Activated CD4-positive, alpha-beta T cell treated with anti-CD3 and anti-CD28 coated beads, Interleukin-2, amount 50 U/mL, for 1 hour (primary cell): ENCODE measurements around the gene F2RL2.
A peak's percentile ranks its signal among the peaks of the same experiment; 100 is the strongest.

Experiments
- DNase-seq: peaks from one replicate; pipeline ENCODE4 v3.0.0-alpha.2; 2020

The F2RL2 gene, protein sequence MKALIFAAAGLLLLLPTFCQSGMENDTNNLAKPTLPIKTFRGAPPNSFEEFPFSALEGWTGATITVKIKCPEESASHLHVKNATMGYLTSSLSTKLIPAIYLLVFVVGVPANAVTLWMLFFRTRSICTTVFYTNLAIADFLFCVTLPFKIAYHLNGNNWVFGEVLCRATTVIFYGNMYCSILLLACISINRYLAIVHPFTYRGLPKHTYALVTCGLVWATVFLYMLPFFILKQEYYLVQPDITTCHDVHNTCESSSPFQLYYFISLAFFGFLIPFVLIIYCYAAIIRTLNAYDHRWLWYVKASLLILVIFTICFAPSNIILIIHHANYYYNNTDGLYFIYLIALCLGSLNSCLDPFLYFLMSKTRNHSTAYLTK

DNA sequence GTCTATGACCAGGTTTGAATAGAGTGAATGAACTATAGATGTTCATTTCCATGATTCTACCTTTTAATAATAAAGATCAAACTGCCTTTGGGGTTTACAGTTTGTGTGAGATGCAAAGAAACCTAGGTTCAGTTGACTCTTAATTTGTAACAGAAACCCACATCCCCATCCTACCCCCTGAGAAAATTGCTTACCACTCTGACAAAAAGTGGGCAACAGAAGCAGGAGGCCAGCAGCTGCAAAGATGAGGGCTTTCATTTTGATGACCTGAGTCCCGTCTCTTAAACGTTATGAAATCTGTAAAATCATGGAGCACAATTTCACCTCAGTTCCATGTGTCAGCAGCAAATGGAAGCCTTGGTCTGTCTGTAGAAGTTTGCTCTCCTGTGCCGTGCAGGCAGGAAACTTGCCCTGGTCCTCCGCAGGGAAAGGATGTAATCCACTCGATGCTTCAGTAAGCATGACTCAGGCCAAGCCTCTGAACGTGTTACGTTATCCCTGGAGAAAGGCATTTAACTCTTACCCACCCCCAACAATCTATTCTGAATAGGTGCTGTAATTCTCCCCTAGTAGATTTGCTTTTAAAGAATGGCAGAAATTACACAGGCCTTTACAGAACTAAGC is at the start of gene F2RL2:
Gene F2RL2, minus strand, starts transcription at position 431 of the 624 bp plus-strand sequence. Its CDS starts 173 bp downstream, at position 258.
- no peak for DNase-seq

DNA sequence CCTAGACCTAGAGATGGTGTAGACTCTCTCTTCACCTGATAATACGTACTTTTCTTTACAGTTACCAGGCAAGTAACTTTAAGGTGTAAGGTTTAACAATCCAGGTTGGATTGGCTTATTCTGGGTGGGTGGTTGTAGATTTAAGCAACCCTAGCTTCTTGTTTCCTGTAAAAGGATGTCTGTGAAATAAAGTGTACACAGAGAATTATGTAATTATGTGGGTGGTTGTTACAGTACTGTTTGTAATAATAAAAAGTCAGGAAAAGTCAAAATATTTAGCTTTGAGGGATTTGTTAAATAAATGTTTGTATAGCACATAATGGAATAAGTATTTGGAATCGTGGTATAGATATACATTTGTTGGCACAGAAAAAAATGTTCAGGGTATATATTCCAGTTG is 49.0 kb upstream of the F2RL2 start:
- no peak for DNase-seq

DNA sequence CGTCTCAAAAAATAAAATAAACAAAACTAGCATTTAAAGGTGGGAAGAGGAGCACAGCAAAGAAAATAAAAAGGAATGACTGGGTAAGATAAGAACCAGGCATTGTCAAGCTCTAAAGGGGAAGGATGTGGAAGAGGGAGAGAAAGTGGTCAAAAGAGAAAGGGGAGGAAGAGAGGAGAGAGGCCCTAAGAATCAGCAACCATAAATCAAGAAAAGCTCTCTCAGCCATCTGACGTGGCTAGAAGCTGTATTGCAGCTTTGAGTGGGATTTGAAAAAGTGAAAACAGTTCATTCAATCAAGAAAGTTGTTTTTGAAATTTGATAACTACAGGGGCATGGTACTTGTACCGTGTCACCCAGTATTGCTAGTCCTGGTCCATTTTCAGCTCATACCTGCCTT is 47.3 kb upstream of the F2RL2 start:
- no peak for DNase-seq

DNA sequence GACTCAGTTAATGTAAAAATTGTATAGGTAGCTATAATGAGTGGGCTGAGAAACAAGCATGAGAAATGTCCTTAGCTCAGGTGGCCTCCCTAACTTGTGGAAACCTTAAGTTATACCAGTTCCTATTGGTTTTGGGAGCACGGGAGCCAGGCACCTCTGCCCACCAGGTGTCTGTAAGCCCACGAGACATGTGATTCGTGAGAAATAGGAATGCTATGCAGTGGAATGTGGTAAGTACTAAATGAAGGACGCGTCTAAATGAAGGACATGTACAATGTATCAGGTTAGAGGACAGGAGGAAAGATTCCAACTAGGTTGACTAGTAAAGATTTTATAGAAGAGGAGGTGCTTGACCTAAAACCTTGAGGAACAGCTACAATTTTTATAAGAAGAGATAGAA is 46.0 kb upstream of the F2RL2 start:
- no peak for DNase-seq

DNA sequence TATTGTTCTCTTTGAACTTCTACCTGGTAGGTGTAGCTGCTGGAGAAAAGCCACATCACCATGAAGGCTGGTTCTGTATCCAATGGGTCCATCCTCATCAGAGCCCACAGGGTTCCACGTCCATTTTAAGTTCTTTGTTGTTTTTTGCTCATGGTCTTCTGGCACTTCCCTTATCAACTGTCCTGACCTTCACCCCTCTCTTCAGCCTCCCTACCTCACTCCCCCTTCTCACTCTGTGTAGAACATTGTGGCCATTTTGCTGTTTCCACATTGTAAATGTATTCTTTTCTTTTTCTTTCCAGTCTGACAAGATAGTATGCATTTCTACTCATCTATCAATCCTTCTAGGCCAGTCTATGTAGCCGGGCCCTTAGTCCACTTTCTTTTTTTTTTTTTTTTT is 44.3 kb upstream of the F2RL2 start:
- DNase-seq: no peak

DNA sequence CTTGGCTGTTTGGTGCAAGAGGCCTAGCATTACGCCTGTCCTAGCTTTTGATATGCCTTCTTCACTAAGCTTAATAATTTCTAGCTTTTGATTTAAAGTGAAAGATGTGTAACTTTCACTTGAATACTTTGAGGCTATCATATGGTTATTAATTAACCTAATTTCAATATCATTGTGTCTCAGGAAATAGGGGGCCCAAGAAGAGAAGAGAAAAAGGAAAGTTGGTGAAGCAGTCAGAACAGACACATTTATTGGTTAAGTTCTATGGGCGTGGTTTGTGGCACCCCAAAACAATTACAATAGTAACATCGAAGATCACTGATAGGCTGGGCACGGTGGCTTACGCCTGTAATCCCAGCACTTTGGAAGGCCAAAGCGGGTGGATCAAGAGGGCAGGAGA is 40.9 kb upstream of the F2RL2 start:
- DNase-seq: no peak

DNA sequence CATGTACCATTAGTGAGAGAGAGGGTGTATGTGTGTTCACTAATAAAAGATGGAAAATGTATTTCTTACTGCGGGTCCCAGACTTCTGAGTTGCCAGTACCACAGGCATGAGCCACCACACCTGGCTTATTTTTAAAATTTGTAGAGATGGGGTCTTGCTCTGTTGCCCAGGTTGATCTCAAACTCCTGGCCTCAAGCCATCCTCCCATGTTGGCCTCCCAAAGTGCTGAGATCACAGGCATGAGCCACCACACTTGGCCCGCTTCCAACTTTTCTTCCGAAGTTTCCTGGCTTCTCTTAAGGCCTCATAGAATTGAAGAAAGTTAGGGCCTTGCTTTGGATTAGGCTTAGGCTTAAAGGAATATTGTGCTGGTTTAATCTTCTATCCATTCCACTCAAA is 40.4 kb upstream of the F2RL2 start:
- no peak for DNase-seq

DNA sequence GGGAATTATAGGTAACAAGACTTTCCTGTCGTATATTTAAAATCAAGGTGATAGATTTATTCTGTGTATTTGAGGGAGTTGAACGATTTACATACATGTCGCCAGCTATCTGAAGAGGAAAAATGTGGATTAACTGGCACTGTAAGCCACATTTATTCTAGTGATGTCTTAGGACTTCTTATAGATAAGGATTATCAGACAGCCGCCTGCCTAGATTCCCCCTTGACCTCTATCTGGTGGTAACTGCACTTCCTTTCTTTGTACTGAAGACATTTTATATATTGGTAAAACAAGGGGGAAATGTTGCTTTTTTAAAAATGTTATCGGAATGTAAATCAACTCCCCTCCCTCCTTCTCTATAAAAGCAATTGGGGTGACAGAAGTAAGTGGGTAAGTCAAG is 39.3 kb upstream of the F2RL2 start:
- DNase-seq: no peak

DNA sequence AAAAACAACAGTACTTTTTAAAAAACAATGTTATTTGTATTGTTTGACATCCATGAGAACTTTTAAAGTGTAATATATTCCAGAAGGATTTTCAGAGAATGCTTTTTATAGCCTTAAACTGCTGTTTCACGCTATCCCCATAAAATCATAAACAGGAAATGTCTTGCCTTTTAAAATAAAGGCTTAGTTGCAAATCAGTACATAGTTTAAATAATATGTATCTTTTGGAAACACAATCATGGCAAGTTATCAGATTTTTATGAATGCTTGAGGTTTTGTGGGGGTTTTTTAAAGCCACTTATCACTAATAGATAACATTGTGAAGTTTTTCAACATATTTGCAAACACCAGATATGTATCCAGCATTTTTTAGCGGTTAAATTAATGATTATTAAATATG is 37.2 kb upstream of the F2RL2 start:
- DNase-seq: no peak

DNA sequence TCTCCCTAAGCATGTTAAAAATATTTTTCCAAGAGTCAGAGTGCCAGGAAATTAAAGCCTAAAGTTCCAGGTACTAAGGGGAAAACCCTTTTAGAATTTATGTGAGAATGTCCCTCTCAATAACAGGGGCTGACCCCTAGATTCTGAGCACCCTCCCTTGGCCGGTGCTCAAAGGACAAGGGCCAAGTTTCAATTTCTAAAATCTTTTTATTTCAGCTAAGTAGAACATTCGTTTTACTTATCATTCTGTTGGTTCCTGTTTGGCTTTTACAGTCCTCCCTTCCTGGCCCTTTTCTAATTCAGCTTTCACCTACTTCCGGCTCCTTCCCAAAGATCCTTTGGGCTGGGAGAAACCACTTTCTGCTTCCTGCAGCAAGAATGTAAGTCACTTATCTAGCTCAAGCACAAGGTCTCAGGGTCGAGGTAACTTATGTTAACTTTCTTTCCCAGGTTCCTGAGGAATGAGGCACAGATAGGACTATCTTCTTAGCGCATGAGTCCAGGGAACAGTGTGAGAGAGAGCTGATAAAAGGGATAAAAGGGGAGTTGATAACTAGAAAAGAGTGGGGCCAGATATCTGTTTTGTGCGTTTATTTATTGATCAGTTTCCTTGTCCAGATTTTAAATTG is 34.6 kb upstream of the F2RL2 start:
- DNase-seq: no peak

DNA sequence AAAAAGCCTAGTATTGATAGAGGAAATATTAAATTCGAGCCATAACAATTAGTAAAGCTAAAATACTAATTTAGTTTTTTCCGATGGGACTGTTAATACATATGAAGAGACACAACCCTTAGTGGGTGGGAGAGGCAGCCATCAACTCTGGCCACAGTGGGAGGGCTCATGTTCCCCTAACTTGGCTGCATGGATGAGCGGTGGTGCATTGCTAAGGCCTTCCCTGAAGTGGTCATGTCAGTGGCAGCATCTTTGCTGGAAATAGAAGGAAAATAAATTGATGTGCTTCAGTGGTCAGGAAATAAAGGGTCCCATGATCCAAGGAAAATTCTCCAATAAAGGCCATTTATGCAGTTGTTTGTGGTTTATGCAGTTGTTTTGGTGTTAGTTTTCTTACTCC is 33.9 kb upstream of the F2RL2 start:
- DNase-seq: no peak

DNA sequence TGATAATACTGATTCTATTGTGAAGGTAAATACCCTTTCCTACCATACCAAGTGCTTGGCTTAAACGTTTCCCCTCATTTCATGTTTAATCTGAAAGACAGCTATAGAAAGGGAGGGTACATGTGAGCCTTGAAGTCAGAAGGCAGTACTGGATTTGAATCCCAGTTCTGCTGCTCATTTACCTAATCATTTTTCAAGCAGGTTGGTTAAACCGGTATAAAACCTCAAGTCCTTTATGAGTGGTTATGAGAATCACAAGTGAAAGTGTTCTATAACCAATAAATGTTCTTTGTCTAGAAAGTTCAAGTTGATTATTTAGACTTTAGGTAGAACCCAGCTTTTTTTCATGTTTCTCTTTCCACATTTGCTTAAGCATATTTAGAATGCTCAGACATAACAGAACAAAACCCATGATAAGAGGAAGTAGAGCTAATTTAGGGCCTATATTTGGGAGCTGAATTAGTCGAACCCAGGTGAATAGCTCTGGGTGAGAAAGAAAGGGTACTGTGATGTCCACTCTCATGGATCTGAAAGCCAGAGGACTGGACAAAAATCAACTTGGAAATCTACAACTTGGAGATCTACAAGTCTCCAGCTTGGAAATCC is 29.7 kb upstream of the F2RL2 start:
- DNase-seq: no peak

DNA sequence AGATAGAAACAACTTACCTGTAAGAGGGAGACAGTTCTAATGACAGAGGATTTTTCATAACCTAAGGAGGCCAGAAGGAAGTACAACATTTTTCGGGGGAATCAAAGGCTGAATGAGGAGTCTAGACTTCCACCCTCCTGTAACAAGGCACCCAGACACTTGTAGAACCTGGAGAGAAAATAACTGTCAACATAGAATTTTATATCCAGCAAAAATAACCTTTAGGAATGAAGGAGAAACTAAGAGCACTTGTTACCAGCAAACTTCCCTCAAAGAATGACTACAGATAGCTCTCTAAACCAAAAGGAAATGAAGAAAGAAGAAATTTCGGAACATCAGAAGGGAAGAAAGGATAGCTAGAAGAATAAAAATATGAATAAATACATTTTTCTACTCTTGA is 25.9 kb upstream of the F2RL2 start:
- DNase-seq: no peak

DNA sequence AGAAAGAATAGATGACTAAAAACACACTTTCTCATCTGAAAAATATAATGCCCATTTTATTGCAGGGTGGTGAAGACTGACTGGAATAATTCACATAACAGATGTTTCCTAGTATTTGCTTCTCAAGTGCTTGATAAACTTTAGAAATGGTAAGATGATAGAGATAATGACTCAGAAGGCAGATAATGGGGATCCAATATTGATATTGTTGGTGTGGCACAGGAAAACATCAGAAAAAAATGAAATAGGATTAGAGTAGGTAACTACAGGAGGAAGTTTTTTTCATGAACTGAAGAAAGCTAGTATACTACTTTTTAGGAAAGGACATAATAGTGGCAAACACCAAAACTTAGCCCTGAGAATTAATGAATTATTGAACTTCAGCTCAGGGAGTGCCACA is 20.2 kb upstream of the F2RL2 start:
- DNase-seq: no peak

DNA sequence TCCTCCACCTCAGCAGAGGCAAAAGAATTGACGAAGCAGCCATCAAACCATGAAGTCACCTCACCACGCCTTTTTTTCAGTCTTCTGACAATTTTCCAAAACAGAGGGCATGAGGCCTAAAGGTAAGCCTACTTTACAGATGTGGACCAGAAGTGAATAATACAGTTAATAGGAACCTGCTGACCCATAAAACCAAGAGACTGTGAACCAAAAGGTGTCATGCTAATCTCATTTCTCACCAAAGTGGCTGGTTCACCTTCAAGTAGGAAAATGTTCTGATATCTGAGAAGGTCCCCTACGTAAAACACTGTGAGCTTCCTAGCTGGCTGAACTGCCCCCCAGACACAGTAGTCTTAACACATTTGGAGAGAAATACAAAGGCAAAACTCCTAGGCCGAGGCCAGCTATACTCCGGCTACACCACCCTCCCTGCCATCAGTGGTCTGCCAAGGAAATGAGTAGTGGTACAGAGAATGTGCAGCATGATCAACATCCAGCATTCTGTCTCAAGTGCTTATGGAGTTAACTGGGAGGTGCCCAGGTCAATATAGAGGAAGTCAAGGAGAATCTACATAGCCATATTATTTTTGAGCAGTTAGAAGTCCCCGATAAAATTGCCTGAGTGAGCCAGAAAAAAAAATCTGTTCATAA is 19.3 kb upstream of the F2RL2 start:
- DNase-seq: no peak

DNA sequence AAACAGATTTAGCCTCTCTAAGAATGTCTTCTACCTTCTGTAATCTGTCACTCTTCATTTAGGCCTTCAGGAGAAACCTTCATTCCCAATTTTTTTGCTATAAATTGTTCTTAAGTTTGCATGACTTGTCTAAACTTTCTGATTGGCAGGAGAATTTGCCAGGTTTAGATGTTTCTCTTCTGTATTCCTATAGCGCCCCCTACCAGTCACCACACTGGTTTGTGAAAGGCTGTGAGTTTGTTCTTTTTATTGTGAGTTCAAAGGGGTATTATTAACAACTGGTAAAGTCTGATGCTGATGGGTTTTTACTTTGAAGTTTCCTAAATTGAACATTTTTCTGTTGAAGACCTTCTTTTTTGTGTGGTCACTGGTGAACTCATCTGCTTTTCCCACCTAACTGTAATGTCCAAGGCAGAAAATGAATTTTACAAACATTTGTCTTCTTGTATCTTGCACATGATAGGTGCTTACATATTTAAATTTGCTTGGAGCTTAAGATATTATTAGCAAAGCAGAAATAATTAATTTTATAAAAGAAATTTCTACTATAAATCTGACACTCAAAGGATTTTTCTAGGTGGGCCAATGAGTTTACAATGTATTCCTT is 18.4 kb upstream of the F2RL2 start:
- peak; percentile 59 for DNase-seq

DNA sequence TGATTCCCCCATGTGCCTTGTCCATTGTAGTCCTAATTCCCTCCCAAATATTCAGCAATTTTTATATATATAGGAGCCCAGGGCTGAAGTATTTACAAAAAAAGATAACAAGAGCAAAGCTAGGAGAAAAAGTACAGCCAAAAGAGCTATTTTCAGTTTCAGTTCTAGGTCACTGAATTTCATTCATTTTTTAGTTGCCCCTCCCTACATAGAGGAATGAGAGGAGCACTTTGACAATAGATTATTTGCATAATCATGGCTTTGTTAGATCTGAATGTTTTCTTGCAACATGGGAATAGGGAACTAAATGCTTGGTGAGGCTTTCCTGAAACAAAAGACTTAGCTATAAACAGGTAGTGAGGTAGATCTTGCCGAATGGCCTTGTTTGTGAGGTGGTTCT is 15.3 kb upstream of the F2RL2 start:
- DNase-seq: no peak

DNA sequence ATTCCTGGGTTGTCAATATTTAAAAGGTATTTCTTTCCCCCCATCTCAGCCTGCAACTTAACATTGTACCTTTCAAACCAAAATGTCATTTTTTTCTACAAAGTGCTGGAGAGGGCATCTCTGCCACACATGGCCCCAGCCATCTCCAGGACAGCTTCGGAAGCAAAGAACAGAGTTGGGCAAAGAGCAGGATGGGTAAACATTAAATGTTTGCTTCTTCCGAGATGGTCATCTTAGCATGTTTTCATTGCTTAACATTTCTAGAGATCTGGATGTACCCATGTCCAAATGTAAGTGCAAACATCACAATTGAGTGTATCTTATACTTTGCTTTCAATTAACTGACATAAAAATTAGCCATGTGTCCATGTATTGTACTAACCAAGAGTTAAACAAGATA is 14.3 kb upstream of the F2RL2 start:
- DNase-seq: no peak

DNA sequence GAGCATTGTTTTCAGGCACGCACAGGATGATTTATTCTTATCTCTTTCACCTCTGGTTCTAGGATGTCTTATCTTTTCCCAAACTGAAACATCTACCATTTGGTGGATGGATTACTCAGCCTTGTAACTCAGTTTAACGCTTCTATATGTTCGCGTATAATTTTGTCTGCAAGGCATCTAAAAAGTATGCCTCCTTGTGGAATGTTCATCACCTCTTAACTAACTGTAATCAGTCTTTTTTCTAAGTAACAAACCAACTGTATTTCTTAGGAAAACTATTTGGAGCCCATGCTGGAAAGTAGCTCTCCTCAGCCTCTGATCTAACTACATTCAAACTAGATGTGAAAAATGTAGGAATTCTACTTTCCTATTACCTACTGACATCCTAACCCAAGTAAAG is 11.5 kb upstream of the F2RL2 start:
- no peak for DNase-seq

DNA sequence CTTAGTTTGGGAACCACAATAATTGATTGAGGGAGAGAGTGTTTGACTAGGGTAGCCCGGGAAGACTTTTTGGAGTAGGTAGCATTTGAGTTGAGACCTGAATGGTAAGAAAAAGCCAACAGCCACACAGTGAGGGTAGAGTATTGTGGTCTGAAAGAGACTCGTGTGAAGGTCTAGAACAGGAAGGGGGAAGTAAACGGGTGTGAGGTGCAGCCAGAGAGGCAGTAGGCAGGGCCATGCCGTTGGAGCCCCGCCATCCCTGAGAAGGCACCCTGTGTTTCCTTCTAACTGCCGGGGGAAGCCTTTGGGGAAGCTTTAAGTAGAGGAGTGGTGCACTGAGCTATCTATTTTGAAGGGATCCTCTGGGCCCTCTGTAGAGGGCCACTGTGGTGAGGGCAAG is 3.5 kb upstream of the F2RL2 start:
- no peak for DNase-seq

DNA sequence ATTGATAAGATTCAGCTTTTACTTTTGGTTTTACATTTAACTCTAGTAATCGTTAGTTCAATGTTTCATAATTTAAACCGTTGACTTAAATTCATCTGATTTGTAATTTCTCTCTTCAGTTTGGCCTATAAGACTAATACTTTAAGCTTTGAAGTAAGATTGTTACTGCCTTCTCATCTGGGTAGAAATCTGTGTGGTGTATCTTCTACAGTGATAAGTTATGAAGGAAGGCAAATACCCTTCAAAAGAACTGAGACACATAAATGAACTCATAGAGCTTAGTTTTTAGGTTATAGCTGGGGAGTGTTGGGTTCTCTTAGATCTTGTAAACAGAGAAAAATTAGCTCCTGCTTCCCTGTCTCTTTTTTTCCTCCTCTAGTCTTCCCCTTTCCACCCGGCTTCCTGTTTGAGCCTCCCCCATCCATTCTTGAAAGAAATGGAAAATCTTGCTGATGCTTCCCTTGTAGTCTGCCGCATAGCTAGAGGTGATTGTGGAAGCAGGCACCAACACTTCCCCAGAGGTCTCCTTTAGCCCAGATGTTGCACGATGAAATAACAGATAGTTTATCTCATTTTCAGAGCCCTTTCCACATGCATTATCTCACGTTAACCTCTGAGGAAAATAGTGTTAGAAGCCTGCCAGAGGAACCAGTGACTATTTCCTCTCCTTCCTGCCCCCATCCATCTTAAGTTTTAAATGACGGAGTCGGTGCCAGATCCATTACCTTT is 2.0 kb upstream of the F2RL2 start:
- DNase-seq: no peak

DNA sequence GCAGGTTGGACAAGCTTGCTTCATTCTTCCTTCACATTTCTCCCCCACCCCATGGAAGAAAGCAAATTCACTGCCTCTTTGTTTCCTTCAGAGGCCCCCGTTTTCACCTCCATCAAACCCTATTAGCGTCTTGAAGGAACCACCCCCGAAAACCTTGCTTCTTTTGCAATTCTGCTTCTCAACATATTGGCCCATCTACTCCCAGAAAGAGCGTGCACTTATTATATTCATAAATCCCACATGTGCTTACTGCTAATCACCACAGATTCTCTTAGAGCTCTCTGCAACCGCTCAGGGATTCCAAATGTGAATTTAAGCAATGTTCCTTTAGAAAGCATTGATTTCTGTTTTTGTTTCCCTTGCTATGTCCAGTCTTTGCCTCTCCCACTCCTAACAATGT is 1.1 kb downstream of the F2RL2 start:
- DNase-seq: no peak
